Liver (tissue), 9 donors: ENCODE measurements around the gene RNF19B. TPM values are rescaled to one million over a fixed set of nuclear protein-coding genes. Genes with fewer than 3 reads are reported as not detected.

Experiments used
- DNase-seq: peaks from one replicate; pipeline ENCODE4 v3.0.0-alpha.2; 2017; ENCODE audit warnings: low spot score
- H3K27ac ChIP-seq, 2 donors: one replicate each; pipeline ENCODE4 v1.7.0; 2013; ENCODE audit warnings: inconsistent platforms in 2 of 2, low read length in 2 of 2, control low read depth in 1 of 2, low read depth in 1 of 2, mild to moderate bottlenecking in 1 of 2
- H3K27me3 ChIP-seq, 4 donors: one replicate each; pipeline versions ENCODE4 v1.6.1 to v1.7.0; 2013; ENCODE audit warnings: low read length in 3 of 4, inconsistent platforms in 1 of 4, mild to moderate bottlenecking in 1 of 4, moderate library complexity in 1 of 4; ENCODE audit not compliant: control insufficient read depth in 4 of 4, insufficient read depth in 4 of 4
- H3K36me3 ChIP-seq, 4 donors: one replicate each; pipeline versions ENCODE4 v1.6.1 to v1.7.0; 2013; ENCODE audit warnings: low read length in 3 of 4, mild to moderate bottlenecking in 3 of 4, low read depth in 1 of 4, moderate library complexity in 1 of 4; ENCODE audit not compliant: control insufficient read depth in 4 of 4, insufficient read depth in 3 of 4
- H3K4me1 ChIP-seq, 4 donors: one replicate each; pipeline versions ENCODE4 v1.6.1 to v1.7.0; 2013; ENCODE audit warnings: low read length in 3 of 4, mild to moderate bottlenecking in 3 of 4, moderate library complexity in 1 of 4; ENCODE audit not compliant: control insufficient read depth in 4 of 4, insufficient read depth in 4 of 4
- H3K4me3 ChIP-seq, 3 donors: one replicate each; pipeline versions ENCODE4 v1.6.1 to v1.7.0; 2013; ENCODE audit warnings: low read length in 3 of 3, control low read depth in 1 of 3, low read depth in 1 of 3, mild to moderate bottlenecking in 1 of 3
- H3K9ac ChIP-seq, 2 donors: one replicate each; pipeline ENCODE4 v1.7.0; 2013; ENCODE audit warnings: low read length in 2 of 2, mild to moderate bottlenecking in 2 of 2, moderate library complexity in 2 of 2, control low read depth in 1 of 2, low read depth in 1 of 2
- H3K9me3 ChIP-seq, 4 donors: one replicate each; pipeline versions ENCODE4 v1.6.1 to v1.7.0; 2013; ENCODE audit warnings: low read length in 3 of 4; ENCODE audit not compliant: control insufficient read depth in 4 of 4
- ATF3 ChIP-seq: IDR thresholded peaks from 2 replicates; pipeline ENCODE4 v1.6.1; 2016; ENCODE audit warnings: antibody characterized with exemption
- CTCF ChIP-seq: fragments of 150-350 bp; IDR thresholded peaks from 2 replicates; pipeline ENCODE4 v1.5.1; 2017; ENCODE audit warnings: improper control_type of control experiment, low read depth, low read length; ENCODE audit not compliant: missing input control
- EGR1 ChIP-seq, 2 donors: IDR thresholded peaks; 2 replicates each; pipeline ENCODE4 v1.6.1; 2016 to 2018; ENCODE audit warnings: antibody characterized with exemption in 2 of 2, low read depth in 2 of 2
- FOXA2 ChIP-seq: IDR thresholded peaks from 2 replicates; pipeline ENCODE4 v1.6.1; 2016; ENCODE audit warnings: antibody characterized with exemption
- GABPA ChIP-seq, 2 donors: IDR thresholded peaks in 1 of 2; conservative IDR thresholded peaks in 1 of 2; 2 replicates each; pipeline ENCODE4 v1.6.1; 2016; ENCODE audit warnings: antibody characterized with exemption in 2 of 2, mild to moderate bottlenecking in 1 of 2, moderate library complexity in 1 of 2
- HNF4A ChIP-seq, 2 donors: conservative IDR thresholded peaks; 2 replicates each; pipeline ENCODE4 v1.6.1; 2016; ENCODE audit warnings: antibody characterized with exemption in 2 of 2, mild to moderate bottlenecking in 2 of 2
- JUND ChIP-seq, 2 donors: IDR thresholded peaks; 2 replicates each; pipeline ENCODE4 v1.6.1; 2016; ENCODE audit warnings: antibody characterized with exemption in 2 of 2
- MAX ChIP-seq: IDR thresholded peaks from 2 replicates; pipeline ENCODE4 v1.6.1; 2016; ENCODE audit warnings: antibody characterized with exemption
- NR2F2 ChIP-seq: IDR thresholded peaks from 2 replicates; pipeline ENCODE4 v1.6.1; 2016; ENCODE audit warnings: antibody characterized with exemption
- RAD21 ChIP-seq, 2 donors: IDR thresholded peaks; 2 replicates each; pipeline ENCODE4 v1.6.1; 2016; ENCODE audit warnings: antibody characterized with exemption in 2 of 2, mild to moderate bottlenecking in 2 of 2
- REST ChIP-seq: IDR thresholded peaks from 2 replicates; pipeline ENCODE4 v1.6.1; 2016; ENCODE audit warnings: antibody characterized with exemption, mild to moderate bottlenecking
- RXRA ChIP-seq, 2 donors: IDR thresholded peaks; 2 replicates each; pipeline ENCODE4 v1.6.1; 2017 to 2018; ENCODE audit warnings: antibody characterized with exemption in 2 of 2, mild to moderate bottlenecking in 1 of 2
- SP1 ChIP-seq: IDR thresholded peaks from 2 replicates; pipeline ENCODE4 v1.6.1; 2018; ENCODE audit warnings: antibody characterized with exemption, mild to moderate bottlenecking
- TAF1 ChIP-seq: conservative IDR thresholded peaks from 2 replicates; pipeline ENCODE4 v1.6.1; 2016; ENCODE audit warnings: antibody characterized with exemption, mild to moderate bottlenecking
- YY1 ChIP-seq: IDR thresholded peaks from 2 replicates; pipeline ENCODE4 v1.6.1; 2016; ENCODE audit warnings: antibody characterized with exemption, mild to moderate bottlenecking
- ZBTB33 ChIP-seq: IDR thresholded peaks from 2 replicates; pipeline ENCODE4 v1.6.1; 2016; ENCODE audit warnings: antibody characterized with exemption
- WGBS: extraction: QIAGEN DNeasy Blood & Tissue Kit; methylation state at CpG from one replicate; pipeline ENCODE4 v1.1.7; 2013; 5-methylcytosine and 5-hydroxymethylcytosine counted together
- polyA plus RNA-seq, 2 donors: library from polyadenylated mRNA; stranded (reverse) in 1 of 2; unstranded in 1 of 2; fragments of 200-250 nt in 1 of 2; fragments of >200 nt in 1 of 2; fragmentation: Nextera tagmentation in 1 of 2; extraction: Ambion mirVana in 1 of 2; gene quantifications; one replicate each; pipeline versions ENCODE4 v1.2.1 to v1.2.3, GENCODE V29; 2013 to 2015
- total RNA-seq, 2 donors: library from RNA; depleted of rRNA; stranded (reverse); fragments of >200 nt; gene quantifications; one replicate each; pipeline ENCODE4 v1.2.3, GENCODE V29; 2014
- donor health status: healthy.
- donor health status: healthy.
- donor health status: healthy.
- donor health status: healthy.
- donor health status: healthy.

RNF19B gene
- total and polyA plus RNA-seq, 4 donors, result 2.2 to 8.3 (median 5.0) TPM

GRCh38 chr1:32980080-32980479 lies 15.5 kb upstream of the RNF19B start:
- whole genome bisulfite sequencing, result 97% methylated on average over 10 of the region's 10 CpGs
- no peak for DNase-seq
- TF ChIP-seq SP1, result no peak

GRCh38 chr1:32978854-32979253 lies 14.2 kb upstream of the RNF19B start:
- WGBS, result 94% methylated on average over 4 of the region's 4 CpGs
- H3K27me3 ChIP-seq, result no peaks in the 10 kb centered on the region
- TF ChIP-seq YY1 (no peak), RXRA (IDR thresholded peaks at IDR 0.05) (no peak), TAF1 (no peak), REST (no peak)
- H3K4me3 ChIP-seq, result no peak overlapping the region
- H3K9ac ChIP-seq, result no peak overlapping the region
- H3K27ac ChIP-seq, result no peak overlapping the region
- H3K9me3 ChIP-seq, result no peaks in the 10 kb centered on the region
- no peaks in the 10 kb centered on the region for H3K36me3 ChIP-seq
- no peak for DNase-seq
- H3K4me1 ChIP-seq, result peaks cover 0 to 2% (median 0%) of the 10 kb centered on the region in 4 donors

More at GRCh38 chr1:32980080-32980479, 15.5 kb upstream of the RNF19B start:
- H3K27ac ChIP-seq, result peak overlapping the region in 1 of 2 donors; percentile 12
- H3K27me3 ChIP-seq, result no peaks in the 10 kb centered on the region
- H3K4me1 ChIP-seq, result peaks cover 0 to 2% (median 0%) of the 10 kb centered on the region in 4 donors
- no peaks in the 10 kb centered on the region for H3K36me3 ChIP-seq
- no peak overlapping the region for H3K9ac ChIP-seq
- H3K4me3 ChIP-seq, result no peak overlapping the region
- H3K9me3 ChIP-seq, result no peaks in the 10 kb centered on the region

GRCh38 chr1:32977546-32978087 lies 13.0 kb upstream of the RNF19B start:
- WGBS, result 88% methylated on average over 4 of the region's 4 CpGs
- Histone ChIP-seq H3K36me3 (no peaks in the 10 kb centered on the region), H3K4me1 (peaks cover 2 to 6% (median 6%) of the 10 kb centered on the region in 4 donors), H3K27me3 (no peaks in the 10 kb centered on the region), H3K27ac (no peak overlapping the region), H3K4me3 (no peak overlapping the region), H3K9ac (no peak overlapping the region), H3K9me3 (no peaks in the 10 kb centered on the region)
- DNase-seq, result no peak
- TF ChIP-seq TAF1, result no peak
- no peak for TF ChIP-seq HNF4A (conservative IDR thresholded peaks at IDR 0.05)
- TF ChIP-seq MAX, result no peak
- TF ChIP-seq ZBTB33, result no peak
- TF ChIP-seq RAD21 (IDR thresholded peaks at IDR 0.05), result no peak
- TF ChIP-seq REST, result no peak
- TF ChIP-seq NR2F2, result no peak
- TF ChIP-seq RXRA (IDR thresholded peaks at IDR 0.05), result no peak
- TF ChIP-seq JUND (IDR thresholded peaks at IDR 0.05), result no peak
- no peak for TF ChIP-seq ATF3
- TF ChIP-seq SP1, result no peak
- TF ChIP-seq YY1, result no peak
- no peak for TF ChIP-seq FOXA2
- no peak for TF ChIP-seq EGR1 (IDR thresholded peaks at IDR 0.05; ENCODE audit: low read depth in 2 of 2)
- TF ChIP-seq GABPA (IDR thresholded peaks at IDR 0.05 in 1 of 2, conservative IDR thresholded peaks at IDR 0.05 in 1 of 2), result no peak
- no peak for TF ChIP-seq CTCF
